Stimulated activated naive CD8-positive, alpha-beta T cell treated with anti-CD3 and anti-CD28 coated beads, Interleukin-15, amount 100 ng/mL, for 72 hours (primary cell): Measurements from ENCODE around the gene HCCS.
A peak's percentile ranks its signal among the peaks of the same experiment; 100 is the strongest.

ENCODE experiments used
- ATAC-seq: fragments of 150-1000 bp; cut with Tn5 transposase; 2 replicates; pipeline ENCODE4 v1.10.0; 2021; ENCODE audit warnings: mild to moderate bottlenecking, moderate library complexity
- DNase-seq, 2 donors: peaks; one replicate each; pipeline ENCODE4 v3.0.0; 2021 to 2022
- H3K27ac Mint-ChIP-seq, 2 donors: one replicate each; pipeline ENCODE4 v1.8.0; 2022; ENCODE audit warnings: mild to moderate bottlenecking in 2 of 2, mixed read lengths in 2 of 2, moderate library complexity in 2 of 2
- H3K27me3 Mint-ChIP-seq: one replicate; pipeline ENCODE4 v1.8.0; 2022; ENCODE audit warnings: mixed read lengths
- H3K4me1 Mint-ChIP-seq: one replicate; pipeline ENCODE4 v1.8.0; 2022; ENCODE audit warnings: mild to moderate bottlenecking, mixed read lengths
- H3K4me3 Mint-ChIP-seq, 2 donors: one replicate each; pipeline ENCODE4 v1.8.0; 2022; ENCODE audit warnings: mild to moderate bottlenecking in 2 of 2, mixed read lengths in 2 of 2, moderate library complexity in 1 of 2
- H3K9me3 Mint-ChIP-seq, 2 donors: one replicate each; pipeline ENCODE4 v1.8.0; 2022; ENCODE audit warnings: mixed read lengths in 2 of 2

The HCCS gene

GRCh38 chrX:11111037-11111851, at the start of gene HCCS:
TSS of gene HCCS (plus strand) at chrX:11111332. CDS start at chrX:11112061, 729 bp downstream.
- no peaks in the 10 kb centered on the region for H3K9me3 Mint-ChIP-seq
- H3K4me3 Mint-ChIP-seq = peak within 1 kb of the TSS in 1 of 2 donors; percentile 97
- peaks cover 17% of the 10 kb centered on the region for H3K4me1 Mint-ChIP-seq
- ATAC-seq (peak; percentile 91), DNase-seq (peak; percentile 84 to 87)
- H3K27ac Mint-ChIP-seq = peak within 1 kb of the TSS; percentile 99 to 100
- no peaks in the 10 kb centered on the region for H3K27me3 Mint-ChIP-seq

- DNase-seq = no peak
- no peaks in the 10 kb centered on the region for H3K4me1 Mint-ChIP-seq
- no peaks in the 10 kb centered on the region for H3K9me3 Mint-ChIP-seq
- no peaks in the 10 kb centered on the region for H3K27me3 Mint-ChIP-seq
- no peak for ATAC-seq
- H3K4me3 Mint-ChIP-seq = no peak overlapping the region
- no peak overlapping the region for H3K27ac Mint-ChIP-seq
Observed at GRCh38 chrX:11064276-11064675, 46.9 kb upstream of the HCCS start.

- Mint-ChIP-seq H3K27ac (no peak overlapping the region), H3K4me3 (no peak overlapping the region), H3K27me3 (no peaks in the 10 kb centered on the region), H3K4me1 (no peaks in the 10 kb centered on the region), H3K9me3 (no peaks in the 10 kb centered on the region)
- ATAC-seq (no peak), DNase-seq (no peak)
Observed at GRCh38 chrX:11064851-11065600, 46.1 kb upstream of the HCCS start.

- no peaks in the 10 kb centered on the region for H3K4me1 Mint-ChIP-seq
- ATAC-seq (no peak), DNase-seq (no peak)
- no peak overlapping the region for H3K27ac Mint-ChIP-seq
- H3K4me3 Mint-ChIP-seq = no peak overlapping the region
- H3K9me3 Mint-ChIP-seq = no peaks in the 10 kb centered on the region
- no peaks in the 10 kb centered on the region for H3K27me3 Mint-ChIP-seq
Observed at GRCh38 chrX:11066812-11067211, 44.3 kb upstream of the HCCS start.

GRCh38 chrX:11073381-11073780, 37.8 kb upstream of the HCCS start:
- no peak for DNase-seq
- no peaks in the 10 kb centered on the region for H3K4me1 Mint-ChIP-seq
- H3K4me3 Mint-ChIP-seq = no peak overlapping the region
- H3K27me3 Mint-ChIP-seq = no peaks in the 10 kb centered on the region
- no peaks in the 10 kb centered on the region for H3K9me3 Mint-ChIP-seq
- no peak overlapping the region for H3K27ac Mint-ChIP-seq
- ATAC-seq = no peak

- Mint-ChIP-seq H3K27me3 (no peaks in the 10 kb centered on the region), H3K9me3 (no peaks in the 10 kb centered on the region), H3K4me1 (no peaks in the 10 kb centered on the region), H3K4me3 (no peak overlapping the region), H3K27ac (no peak overlapping the region)
- ATAC-seq (no peak), DNase-seq (no peak)
Observed at GRCh38 chrX:11080741-11081305, 30.3 kb upstream of the HCCS start.

GRCh38 chrX:11081511-11081910, 29.6 kb upstream of the HCCS start:
- H3K9me3 Mint-ChIP-seq = no peaks in the 10 kb centered on the region
- no peak for ATAC-seq
- DNase-seq = no peak
- H3K27ac Mint-ChIP-seq = no peak overlapping the region
- no peaks in the 10 kb centered on the region for H3K27me3 Mint-ChIP-seq
- H3K4me1 Mint-ChIP-seq = no peaks in the 10 kb centered on the region
- no peak overlapping the region for H3K4me3 Mint-ChIP-seq

- no peak overlapping the region for H3K4me3 Mint-ChIP-seq
- H3K27ac Mint-ChIP-seq = no peak overlapping the region
- no peaks in the 10 kb centered on the region for H3K4me1 Mint-ChIP-seq
- ATAC-seq (no peak), DNase-seq (no peak)
- peaks cover 3% of the 10 kb centered on the region in 2 donors for H3K9me3 Mint-ChIP-seq
- no peaks in the 10 kb centered on the region for H3K27me3 Mint-ChIP-seq
Observed at GRCh38 chrX:11085305-11085704, 25.8 kb upstream of the HCCS start.

GRCh38 chrX:11089802-11090201, 21.3 kb upstream of the HCCS start:
- ATAC-seq (no peak), DNase-seq (no peak)
- H3K9me3 Mint-ChIP-seq = peaks cover 9 to 17% of the 10 kb centered on the region in 2 donors

GRCh38 chrX:11097933-11098332, 13.2 kb upstream of the HCCS start:
- no peaks in the 10 kb centered on the region for H3K27me3 Mint-ChIP-seq
- no peak overlapping the region for H3K27ac Mint-ChIP-seq
- H3K4me1 Mint-ChIP-seq = no peaks in the 10 kb centered on the region
- DNase-seq = no peak
- no peak overlapping the region for H3K4me3 Mint-ChIP-seq
- ATAC-seq = no peak
- H3K9me3 Mint-ChIP-seq = no peaks in the 10 kb centered on the region

More at GRCh38 chrX:11089802-11090201, 21.3 kb upstream of the HCCS start:
- Mint-ChIP-seq H3K4me1 (no peaks in the 10 kb centered on the region), H3K27ac (no peak overlapping the region), H3K4me3 (no peak overlapping the region), H3K27me3 (no peaks in the 10 kb centered on the region)

GRCh38 chrX:11099465-11099864, 11.7 kb upstream of the HCCS start:
- Mint-ChIP-seq H3K27me3 (no peaks in the 10 kb centered on the region), H3K4me3 (no peak overlapping the region), H3K4me1 (no peaks in the 10 kb centered on the region), H3K27ac (no peak overlapping the region), H3K9me3 (no peaks in the 10 kb centered on the region)
- DNase-seq (no peak), ATAC-seq (no peak)

GRCh38 chrX:11100281-11101035, 10.7 kb upstream of the HCCS start:
- Mint-ChIP-seq H3K9me3 (no peaks in the 10 kb centered on the region), H3K27ac (no peak overlapping the region), H3K4me3 (no peak overlapping the region), H3K27me3 (no peaks in the 10 kb centered on the region), H3K4me1 (no peaks in the 10 kb centered on the region)
- no peak for ATAC-seq
- no peak for DNase-seq

- DNase-seq (no peak), ATAC-seq (peak; percentile 59)
- H3K27ac Mint-ChIP-seq = no peak overlapping the region
- no peaks in the 10 kb centered on the region for H3K27me3 Mint-ChIP-seq
- no peaks in the 10 kb centered on the region for H3K9me3 Mint-ChIP-seq
- H3K4me3 Mint-ChIP-seq = peak overlapping the region in 1 of 2 donors; percentile 29
- no peaks in the 10 kb centered on the region for H3K4me1 Mint-ChIP-seq
Observed at GRCh38 chrX:11103006-11103405, 8.1 kb upstream of the HCCS start.

GRCh38 chrX:11103751-11104150, 7.4 kb upstream of the HCCS start:
- DNase-seq = no peak
- peak; percentile 78 for ATAC-seq
- Mint-ChIP-seq H3K4me1 (no peaks in the 10 kb centered on the region), H3K27ac (no peak overlapping the region), H3K9me3 (no peaks in the 10 kb centered on the region), H3K4me3 (no peak overlapping the region), H3K27me3 (no peaks in the 10 kb centered on the region)

- no peaks in the 10 kb centered on the region for H3K27me3 Mint-ChIP-seq
- no peaks in the 10 kb centered on the region for H3K4me1 Mint-ChIP-seq
- no peaks in the 10 kb centered on the region for H3K9me3 Mint-ChIP-seq
- no peak for ATAC-seq
- no peak for DNase-seq
- H3K27ac Mint-ChIP-seq = no peak overlapping the region
- H3K4me3 Mint-ChIP-seq = no peak overlapping the region
Observed at GRCh38 chrX:11105080-11105479, 6.1 kb upstream of the HCCS start.
